ENCODE measurements around the gene TMEM50A.
"Not testable (repeated sequence)": the region's sequence is repeated elsewhere in the genome, so short reads cannot be mapped to it uniquely, and the experiment has no call there.

Gene TMEM50A

DNA sequence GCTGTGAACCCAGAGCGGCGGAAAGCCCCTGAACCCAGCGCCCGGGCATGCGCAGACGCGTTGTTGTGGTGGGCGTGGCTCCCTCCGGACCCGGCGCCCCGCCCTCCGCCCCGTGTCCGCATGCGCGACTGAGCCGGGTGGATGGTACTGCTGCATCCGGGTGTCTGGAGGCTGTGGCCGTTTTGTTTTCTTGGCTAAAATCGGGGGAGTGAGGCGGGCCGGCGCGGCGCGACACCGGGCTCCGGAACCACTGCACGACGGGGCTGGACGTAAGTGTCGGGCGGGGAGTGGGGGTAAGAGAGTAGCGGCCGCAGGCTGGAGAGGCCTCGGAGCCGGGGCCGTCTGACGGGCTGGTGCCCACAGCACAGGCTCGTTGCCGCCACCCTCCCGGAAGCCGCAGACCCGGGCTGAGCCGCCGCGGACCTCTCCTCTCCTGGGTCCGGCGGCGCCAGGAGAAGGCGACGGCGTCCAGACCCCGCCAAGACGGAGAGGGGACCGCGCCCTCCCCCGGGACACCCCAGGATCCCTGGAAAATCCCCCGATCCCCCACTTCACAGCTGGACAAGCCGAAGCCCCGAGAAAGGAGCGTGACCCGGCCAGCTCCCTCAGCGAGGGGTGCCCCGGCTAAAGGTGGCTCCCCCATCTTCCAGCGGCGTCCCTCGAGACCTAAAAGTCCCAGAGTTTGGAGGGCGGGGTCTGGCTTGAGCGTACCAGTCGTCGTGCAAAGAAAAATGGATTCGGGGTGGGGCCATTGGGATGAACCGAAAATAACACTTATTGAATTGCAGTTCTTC, at the start of gene TMEM50A:
Gene TMEM50A (plus strand): TSS at position 147 of the 794 bp plus-strand sequence. CDS start 2,153 bp downstream, outside the sequence.
- FAIRE-seq = peak; percentile 98

DNA sequence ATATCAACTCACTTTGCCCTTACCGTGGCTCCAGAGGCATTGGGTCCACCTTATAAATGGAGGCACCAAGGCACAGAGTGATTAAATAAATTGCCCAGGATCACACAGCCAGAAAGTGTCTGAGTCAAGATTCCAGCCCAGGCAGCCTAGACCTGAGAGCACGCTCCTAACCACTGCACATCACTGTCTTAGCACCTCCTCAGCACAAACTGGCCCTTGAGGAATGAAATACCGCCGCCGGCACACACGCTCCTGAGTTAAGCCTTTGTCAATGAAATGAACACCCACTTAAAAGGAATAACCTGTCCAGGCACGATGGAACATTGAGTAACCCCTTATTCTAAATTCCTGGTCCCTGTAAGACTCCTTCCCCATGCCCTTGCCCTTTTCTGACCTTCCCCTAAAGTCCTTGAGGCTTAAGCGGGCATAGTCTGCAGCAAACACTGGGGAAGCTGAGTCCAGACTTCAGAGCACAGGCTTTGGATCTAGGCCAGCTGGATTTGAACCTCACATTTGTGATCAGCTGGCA, 49.5 kb upstream of the TMEM50A start:
- FAIRE-seq = not testable (repeated sequence)

DNA sequence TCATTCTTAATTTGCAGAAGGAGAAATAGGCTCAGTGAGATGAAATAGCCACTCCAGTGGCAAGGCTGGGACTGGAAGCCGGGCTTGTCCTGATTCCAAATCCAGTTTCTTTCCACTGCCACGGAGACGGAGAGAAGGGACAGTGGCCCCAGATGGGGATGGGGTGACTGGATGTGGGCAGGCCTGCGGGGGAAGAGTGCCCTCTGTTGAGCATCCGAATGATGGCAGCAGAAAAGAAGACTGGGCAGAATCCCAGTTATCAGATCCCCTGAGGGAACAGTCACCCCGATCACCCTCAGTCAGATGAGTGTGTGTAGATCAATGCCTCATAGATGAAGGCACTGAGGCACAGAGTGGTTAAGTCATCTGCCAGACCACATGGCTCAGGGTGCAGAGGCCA, 48.1 kb upstream of the TMEM50A start:
- FAIRE-seq = peak; percentile 85

DNA sequence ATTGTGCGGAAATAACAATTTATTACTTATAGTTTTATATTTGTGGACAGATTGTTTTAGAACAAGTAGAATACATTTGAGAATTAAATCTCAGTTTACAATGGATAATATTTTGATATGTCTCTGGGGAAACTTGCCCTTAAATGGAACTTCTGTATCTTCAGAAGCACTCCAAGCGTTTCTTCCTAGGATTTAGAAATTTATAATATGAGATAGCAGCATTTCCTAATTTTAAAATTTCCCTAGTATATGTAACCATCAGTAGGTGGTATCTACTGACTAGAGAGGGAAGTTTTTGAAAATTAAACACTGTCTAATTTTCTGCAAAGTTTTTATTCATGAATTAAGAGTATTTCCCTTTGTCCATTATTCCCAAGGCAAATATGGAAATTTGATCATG, 44.7 kb upstream of the TMEM50A start:
- peak; percentile 13 for FAIRE-seq

DNA sequence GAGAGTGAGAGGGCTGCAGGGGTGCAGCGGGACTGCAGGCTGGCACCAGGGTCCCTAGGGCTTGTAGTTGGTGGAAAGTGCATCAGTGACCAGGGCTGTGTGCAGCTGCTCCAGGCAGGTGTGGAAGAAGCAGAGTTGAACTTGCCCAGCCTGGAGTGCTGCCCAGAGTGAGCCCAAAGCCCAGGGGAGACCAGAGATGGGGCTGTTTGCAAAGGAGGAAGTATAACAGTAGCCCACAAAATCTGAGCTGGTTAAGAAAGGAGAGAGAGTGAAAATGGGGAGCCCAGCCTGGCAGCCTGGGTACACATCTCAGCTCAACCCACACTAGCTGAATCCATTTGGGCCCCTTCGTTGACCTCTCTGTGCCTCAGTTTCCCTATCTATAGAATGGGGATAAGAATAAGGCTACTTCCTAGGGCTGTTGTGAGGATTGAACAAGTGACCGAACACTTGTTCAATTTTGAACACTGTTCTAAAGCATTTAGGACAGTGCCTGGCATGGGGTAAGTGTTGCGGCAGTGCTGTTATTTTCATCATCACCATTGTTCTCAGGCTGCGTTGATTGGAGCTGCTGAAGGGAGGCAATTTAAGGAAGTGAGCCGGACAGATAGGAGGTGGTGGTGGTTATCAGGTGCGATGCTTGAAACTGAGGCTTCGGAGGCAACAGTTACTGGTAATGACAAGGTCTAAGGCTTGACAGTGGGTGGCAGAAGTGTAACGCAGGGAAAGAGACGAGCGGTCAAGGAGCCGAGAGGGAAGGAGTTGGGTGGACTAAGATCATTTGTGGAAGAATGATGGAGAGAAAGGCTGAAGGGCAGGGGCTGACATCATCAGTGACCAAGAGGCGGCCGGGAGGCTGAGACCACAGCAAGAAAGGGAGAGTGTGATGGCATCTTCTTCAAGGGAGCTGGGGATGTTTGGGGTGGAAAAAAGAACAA, 43.0 kb upstream of the TMEM50A start:
- not testable (repeated sequence) for FAIRE-seq

DNA sequence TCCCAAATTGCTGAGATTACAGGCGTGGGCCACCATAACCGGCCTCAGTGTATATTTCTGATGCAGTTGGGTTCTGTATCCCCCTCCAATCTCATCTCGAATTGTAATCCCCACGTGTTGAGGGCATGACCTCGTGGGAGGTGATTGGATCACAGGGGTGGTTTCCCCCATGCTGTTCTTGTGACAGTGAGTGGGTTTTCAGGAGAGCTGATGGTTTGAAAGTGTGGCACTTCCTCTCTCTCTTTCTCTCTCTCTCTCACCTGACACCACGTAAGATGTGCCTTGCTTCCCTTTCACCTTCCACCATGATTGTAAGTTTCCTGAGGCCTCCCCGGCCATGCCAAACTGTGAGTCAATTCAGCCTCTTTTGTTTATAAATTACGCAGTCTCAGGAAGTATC, 41.6 kb upstream of the TMEM50A start:
- FAIRE-seq = not testable (repeated sequence)

DNA sequence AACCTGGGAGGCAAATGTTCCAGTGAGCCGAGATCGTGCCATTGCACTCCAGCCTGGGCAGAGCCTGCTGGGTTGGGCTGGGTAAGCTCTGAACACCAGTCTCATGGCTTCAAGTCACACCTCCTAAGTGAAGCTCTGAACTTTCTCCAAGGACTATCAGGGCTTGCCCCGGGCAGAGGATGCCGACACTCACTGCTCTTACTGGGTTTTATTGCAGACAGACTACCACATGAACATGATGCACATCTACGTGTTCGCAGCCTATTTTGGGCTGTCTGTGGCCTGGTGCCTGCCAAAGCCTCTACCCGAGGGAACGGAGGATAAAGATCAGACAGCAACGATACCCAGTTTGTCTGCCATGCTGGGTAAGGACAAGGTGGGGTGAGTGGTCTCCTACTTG, 37.4 kb upstream of the TMEM50A start:
- FAIRE-seq = not testable (repeated sequence)

DNA sequence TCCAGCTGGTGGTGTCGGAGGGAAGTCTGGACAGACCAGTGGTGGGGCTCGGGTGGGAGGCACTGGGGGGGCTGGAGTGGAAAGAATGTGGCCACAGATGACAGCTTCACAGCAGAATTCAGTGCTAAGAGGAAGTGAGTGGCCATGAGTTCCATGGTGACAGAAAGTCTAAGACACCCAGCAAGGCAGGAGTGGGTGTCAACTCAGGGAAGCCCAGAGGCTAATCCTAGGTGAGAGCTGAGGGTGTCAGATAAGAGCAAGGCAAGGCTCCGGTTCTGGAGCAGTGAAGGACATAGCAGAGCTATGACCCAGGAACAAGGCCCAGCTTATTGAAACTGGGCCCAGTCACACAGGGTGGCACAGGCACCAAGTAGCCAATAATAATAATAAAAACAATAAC, 35.8 kb upstream of the TMEM50A start:
- not testable (repeated sequence) for FAIRE-seq

DNA sequence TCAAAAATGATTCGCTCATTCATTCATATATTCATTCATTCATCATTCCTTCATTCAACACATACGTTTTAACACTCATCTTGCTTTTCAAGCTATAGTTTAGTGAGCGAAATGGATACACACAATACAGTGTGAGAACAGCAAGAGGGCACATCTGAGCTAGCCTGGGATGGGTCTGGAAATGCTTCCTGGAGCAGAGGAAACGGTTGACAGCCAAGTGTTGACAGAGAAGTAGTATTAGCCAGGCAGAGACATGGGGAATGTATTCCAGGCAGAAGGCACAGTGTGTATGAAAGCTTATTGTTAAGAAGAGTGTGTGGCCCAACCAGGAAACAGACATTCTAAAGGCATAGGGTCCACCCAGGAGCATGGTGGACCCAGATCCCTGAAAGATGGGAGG, 33.2 kb upstream of the TMEM50A start:
- not testable (repeated sequence) for FAIRE-seq

DNA sequence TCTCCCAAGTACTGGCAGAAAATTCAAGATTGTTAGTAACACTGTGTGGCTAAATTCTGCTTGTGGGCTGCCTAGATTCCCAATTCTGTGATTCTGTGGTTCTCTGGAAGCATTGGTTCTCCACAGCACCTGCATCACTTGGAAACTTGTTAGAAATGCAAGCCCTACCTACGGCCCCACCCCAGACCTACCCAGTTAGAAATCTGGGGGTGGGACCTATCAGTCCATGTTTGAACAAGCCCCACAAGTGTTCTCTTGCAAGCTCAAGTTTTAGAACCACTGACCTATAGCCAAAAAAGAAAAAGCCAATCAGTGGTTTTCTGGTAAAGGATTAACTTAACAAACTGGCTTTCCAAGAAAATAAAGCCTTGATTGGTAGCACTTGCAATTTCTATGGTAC, 30.0 kb upstream of the TMEM50A start:
- FAIRE-seq = not testable (repeated sequence)

DNA sequence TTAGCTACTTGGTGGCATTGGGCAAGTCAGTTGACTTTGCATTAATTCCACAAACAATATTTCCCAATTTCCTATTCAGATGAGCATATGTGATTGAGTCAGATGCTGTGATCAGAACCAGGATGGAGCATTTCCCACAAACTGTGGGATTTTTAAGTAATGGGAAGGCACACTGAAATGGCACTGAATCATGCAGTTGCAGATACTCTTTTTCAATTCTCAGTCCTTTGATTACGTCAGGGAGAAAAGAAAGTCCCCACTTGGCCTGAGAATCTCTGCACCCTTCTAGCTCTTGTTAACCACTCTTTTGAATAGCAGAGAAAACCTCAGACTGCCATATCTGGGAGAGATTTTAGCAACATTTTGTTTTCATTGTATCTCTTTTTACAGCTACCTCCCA, 29.0 kb upstream of the TMEM50A start:
- FAIRE-seq = not testable (repeated sequence)

DNA sequence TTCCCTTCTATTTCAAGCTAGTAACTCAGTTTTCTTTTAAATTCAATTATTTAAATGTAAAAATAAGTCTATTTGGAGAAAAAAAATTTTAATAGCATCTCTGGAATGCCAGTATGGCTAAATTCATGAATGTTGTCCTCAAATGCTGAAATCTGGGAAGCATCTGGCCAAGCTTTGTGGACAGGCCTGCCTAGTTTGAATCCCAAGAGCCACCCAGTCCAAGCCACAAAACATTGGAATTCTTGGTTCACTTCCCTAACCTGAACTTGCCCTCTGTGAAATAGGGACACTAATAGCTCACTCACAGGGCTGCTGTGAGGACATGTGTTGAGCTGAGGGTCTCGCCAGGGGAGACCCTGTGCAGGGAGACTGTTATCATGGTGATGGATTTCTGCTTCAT, 28.6 kb upstream of the TMEM50A start:
- FAIRE-seq = not testable (repeated sequence)

DNA sequence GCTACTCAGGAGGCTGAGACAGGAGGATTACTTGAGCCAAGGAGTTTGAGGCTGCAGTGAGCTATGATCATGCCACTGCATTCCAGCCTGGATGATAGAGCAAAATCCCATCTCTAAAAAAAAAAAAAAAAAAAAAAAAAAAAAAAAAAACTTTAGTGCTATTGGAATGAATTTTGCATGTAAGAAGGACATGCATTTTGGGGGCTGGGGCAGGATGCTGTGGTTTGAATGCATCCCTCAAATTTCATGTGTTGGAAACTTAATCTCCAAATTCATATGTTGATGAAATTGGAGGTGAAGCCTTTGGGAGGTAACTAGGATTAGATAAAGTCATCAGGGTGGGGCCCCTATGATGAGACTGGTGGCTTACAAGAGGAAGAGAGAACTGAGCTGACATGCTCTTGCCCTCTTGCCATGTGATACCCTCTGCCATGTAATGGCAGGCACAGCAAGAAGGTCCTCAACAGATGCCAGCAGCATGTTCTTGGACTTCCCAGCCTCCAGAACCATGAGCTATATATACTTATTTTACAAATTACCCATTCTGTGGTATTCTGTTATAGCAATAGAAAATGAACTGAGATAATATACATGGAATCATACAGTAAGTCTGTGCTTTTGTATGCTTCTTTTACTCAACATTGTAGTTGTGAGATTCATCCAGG, 25.2 kb upstream of the TMEM50A start:
- not testable (repeated sequence) for FAIRE-seq

DNA sequence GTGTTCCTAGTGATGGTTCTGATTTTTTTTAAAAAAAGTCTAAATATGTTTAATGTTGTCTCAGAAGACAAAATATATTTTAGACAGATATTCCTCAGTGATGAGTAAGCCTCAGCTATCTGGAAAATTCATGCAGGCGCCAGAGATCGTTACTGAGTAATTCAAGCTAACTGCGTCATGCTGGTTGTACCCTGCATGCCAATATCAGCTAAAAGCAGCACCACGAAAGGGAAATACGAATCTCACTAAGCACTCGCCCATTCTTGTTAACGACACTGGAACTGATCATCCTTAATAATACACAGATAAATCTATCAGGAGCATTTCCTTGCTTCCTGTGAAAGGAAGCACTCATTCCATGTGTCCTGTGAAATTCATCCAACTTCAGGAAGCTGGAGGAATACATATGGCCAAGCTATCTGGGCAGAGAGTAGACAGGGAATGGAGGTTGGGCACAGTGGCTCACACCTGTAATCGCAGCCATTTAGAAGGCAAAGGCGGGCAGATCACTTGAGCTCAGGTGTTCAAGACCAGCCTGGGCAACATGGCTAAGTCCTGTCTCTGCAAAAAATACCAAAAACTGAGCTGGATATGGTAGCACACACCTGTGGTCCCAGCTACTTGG, 17.7 kb upstream of the TMEM50A start:
- not testable (repeated sequence) for FAIRE-seq

DNA sequence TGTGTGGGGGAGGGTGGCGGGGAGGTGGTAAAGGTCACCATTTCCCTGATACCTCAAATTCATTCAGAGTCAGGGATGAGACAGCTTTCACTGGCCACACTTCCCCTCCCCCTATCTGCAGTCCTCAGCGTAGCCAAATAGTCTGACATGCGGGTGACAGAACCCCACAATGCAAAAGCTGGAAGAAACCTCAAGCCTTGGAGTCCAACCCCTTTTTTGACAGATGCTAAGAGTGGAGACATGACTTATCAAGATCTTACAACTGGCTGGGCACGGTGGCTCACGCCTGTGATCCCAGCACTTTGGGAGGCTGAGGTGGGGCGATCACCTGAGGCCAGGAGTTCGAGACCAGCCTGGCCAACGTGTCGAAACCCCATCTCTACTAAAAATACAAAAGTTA, 16.0 kb upstream of the TMEM50A start:
- FAIRE-seq = not testable (repeated sequence)

DNA sequence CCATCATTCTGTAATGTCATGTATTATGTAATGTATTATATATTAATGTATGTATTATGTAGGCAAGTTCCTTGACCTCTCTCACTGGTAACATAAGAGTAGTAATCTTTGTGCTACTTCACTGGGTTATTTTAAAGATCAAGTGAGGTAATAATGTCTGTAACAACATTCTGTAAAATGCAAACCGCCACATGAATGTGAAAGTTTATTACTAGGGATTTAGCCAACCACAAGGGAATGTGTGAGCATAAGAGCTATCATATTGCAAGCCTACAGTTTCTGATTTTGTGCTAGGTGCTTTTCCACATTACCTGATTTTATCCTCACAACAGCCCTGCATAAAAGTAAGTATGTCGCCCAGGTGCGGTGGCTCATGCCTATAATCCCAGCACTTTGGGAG, 13.7 kb upstream of the TMEM50A start:
- FAIRE-seq = not testable (repeated sequence)

DNA sequence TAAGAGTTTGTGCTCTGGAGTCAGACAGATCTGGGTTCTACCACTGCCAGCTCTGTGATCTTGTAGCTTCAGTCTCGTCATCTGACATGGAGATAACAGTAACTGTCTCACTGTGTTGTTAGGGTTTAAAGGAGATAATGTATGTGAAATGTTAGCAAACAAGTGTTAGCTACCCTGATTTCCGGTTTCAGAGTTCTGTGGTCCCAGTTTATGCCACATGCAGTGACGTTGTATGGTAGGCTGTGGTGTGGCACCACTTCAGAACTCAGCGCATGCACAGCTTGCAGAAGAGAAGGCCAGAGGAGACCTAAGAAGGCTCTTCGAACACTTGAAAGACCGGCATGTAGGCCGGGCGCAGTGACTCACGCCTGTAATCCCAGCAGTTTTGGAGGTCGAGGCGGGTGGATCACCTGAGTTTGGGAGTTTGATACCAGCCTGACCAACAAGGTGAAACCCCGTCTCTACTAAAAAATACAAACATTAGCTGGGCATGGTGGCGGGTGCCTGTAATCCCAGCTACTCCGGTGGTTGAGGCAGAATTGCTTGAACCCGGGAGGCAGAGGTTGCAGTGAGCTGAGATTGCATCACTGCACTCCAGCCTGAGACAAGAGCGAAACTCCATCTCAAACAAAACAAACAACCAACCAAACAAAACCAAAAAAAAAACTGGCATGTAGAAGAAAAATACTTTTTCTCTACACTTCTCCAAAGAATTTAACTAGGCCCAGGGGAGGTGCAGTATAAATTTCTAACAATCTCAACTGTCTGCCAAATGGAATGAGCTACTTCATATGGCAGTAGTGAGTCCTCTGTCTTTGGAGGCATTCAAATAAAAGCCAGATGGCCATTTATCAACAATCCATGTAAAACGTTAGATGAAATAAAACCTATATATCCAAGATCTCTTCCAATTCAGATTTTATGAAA, 10.0 kb upstream of the TMEM50A start:
- FAIRE-seq = not testable (repeated sequence)

DNA sequence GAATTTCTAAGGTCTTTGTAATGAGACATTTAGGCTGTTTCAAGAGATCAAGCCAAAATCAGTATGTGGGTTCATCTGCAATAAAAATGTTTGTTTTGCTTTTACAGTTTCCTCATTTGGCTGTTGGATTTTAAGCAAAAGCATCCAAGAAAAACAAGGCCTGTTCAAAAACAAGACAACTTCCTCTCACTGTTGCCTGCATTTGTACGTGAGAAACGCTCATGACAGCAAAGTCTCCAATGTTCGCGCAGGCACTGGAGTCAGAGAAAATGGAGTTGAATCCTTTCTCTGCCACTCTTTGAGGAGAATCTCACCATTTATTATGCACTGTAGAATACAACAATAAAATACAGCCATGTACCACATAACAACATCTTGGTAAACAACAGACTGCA, 9.3 kb upstream of the TMEM50A start:
- FAIRE-seq = not testable (repeated sequence)

DNA sequence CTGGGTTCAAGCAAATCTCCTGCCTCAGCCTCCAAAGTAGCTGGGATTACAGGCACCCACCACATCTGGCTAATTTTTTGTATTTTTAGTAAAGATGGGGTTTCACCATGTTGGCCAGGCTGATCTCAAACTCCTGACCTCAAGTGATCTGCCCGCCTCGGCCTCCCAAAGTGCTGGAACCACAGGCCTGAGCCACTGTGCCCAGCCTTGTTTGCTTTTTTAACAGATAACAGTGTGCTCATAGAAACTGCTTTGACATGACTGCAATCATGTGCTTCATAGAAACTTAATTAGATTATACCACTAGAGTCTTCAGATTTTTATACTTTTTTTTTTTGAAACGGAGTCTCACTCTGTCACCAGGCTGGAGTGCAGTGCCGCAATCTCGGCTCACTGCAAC, 8.8 kb upstream of the TMEM50A start:
- not testable (repeated sequence) for FAIRE-seq

DNA sequence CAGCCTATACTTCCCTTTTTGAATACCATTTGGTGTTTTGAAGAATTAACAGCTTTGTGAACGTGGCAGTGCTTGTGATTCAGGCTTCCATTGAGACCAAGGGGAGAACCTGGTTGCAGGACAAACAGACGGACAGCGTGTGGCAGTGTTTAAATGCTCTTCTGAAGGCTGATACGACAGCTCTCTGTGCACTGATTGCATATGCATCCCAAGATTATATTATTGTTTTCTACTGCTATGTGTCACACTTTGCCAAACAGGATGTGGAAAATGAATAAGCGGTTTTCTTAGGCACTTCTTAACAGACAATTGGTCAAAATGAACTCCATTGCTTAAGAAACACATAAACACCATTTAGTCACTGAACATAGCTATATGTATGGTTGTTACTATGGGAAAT, 8.2 kb upstream of the TMEM50A start:
- FAIRE-seq = not testable (repeated sequence)

DNA sequence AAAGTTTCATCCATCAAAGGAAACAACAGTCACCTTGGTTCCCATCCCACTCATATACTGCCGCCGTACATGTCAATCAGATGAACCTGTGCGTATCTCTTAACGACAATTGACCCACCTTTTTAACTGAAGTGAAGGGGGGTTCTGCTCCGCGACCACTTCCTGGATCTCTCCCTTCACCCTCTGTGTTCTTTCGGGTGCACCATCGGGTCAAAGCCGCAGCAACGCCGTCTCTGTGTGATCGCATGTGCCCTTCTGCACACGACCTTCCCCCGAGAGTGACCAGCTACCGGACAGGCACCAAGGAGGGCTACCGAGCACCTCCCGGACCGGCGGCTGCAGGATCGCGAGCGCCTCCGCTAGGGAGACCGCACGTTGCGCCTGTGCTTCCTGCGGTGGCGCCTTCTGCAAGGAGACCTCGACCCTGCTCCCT, 1.2 kb upstream of the TMEM50A start:
- FAIRE-seq = not testable (repeated sequence)

Measured in G401.6 (cell line).